Measurements from ENCODE around the gene ALKBH6.
"Not testable (repeated sequence)": the region's sequence is repeated elsewhere in the genome, so short reads cannot be mapped to it uniquely, and the experiment has no call there.

DNA sequence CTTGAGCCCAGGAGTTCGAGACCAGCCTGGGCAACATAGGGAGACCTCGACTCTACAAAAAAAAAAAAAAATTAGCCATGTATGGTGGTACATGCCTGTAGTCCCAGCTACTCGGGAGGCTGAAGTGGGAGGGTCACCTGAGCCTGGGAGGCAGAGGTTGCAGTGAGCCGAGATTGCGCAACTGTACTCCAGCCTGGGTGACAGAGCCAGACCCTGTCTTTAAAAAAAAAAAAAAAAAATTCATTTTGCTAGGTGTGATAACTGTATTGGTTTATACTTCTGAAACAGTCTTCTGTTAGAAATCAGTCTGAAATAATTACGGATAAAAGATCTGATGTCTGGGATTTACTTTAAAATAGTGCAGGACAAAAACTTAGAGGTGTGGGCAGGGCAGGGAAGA is 27.1 kb upstream of the ALKBH6 start:
- TF ChIP-seq, protein P1, sequence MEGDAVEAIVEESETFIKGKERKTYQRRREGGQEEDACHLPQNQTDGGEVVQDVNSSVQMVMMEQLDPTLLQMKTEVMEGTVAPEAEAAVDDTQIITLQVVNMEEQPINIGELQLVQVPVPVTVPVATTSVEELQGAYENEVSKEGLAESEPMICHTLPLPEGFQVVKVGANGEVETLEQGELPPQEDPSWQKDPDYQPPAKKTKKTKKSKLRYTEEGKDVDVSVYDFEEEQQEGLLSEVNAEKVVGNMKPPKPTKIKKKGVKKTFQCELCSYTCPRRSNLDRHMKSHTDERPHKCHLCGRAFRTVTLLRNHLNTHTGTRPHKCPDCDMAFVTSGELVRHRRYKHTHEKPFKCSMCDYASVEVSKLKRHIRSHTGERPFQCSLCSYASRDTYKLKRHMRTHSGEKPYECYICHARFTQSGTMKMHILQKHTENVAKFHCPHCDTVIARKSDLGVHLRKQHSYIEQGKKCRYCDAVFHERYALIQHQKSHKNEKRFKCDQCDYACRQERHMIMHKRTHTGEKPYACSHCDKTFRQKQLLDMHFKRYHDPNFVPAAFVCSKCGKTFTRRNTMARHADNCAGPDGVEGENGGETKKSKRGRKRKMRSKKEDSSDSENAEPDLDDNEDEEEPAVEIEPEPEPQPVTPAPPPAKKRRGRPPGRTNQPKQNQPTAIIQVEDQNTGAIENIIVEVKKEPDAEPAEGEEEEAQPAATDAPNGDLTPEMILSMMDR (IDR thresholded peaks at IDR 0.05), result not testable (repeated sequence)
- not testable (repeated sequence) for TF ChIP-seq POLR2A (IDR thresholded peaks at IDR 0.05)

All from body of pancreas (tissue), 4 donors.